Measurements from ENCODE around the gene WNT7B. TPM values are rescaled to one million over a fixed set of nuclear protein-coding genes. Genes with fewer than 3 reads are reported as not detected.

Gene WNT7B
- total RNA-seq, 1 donor from 2014 or later: not detected

- no peak for DNase-seq (ENCODE audit: low spot score)
Observed at GRCh38 chr22:45933506-45934167, 43.3 kb downstream of the WNT7B start.

- no peak for DNase-seq (ENCODE audit: low spot score)
Observed at GRCh38 chr22:45932071-45932470, 44.9 kb downstream of the WNT7B start.

GRCh38 chr22:45931042-45931441, 45.9 kb downstream of the WNT7B start:
- DNase-seq (ENCODE audit: low spot score): no peak

- DNase-seq (ENCODE audit: low spot score): no peak
Observed at GRCh38 chr22:45930324-45930723, 46.6 kb downstream of the WNT7B start.

GRCh38 chr22:45929649-45930048, 47.3 kb downstream of the WNT7B start:
- no peak for DNase-seq (ENCODE audit: low spot score)

- no peak for DNase-seq (ENCODE audit: low spot score)
Observed at GRCh38 chr22:45928726-45929368, 48.1 kb downstream of the WNT7B start.

GRCh38 chr22:45927059-45927458, 49.9 kb downstream of the WNT7B start:
- no peak for DNase-seq (ENCODE audit: low spot score)

- DNase-seq (ENCODE audit: low spot score): no peak
Observed at GRCh38 chr22:45926433-45926832, 50.5 kb downstream of the WNT7B start.

GRCh38 chr22:45925811-45926351, 51.1 kb downstream of the WNT7B start:
- no peak for DNase-seq (ENCODE audit: low spot score)

GRCh38 chr22:45923835-45924234, 53.1 kb downstream of the WNT7B start:
- DNase-seq (ENCODE audit: low spot score): no peak

- DNase-seq (ENCODE audit: low spot score): no peak
Observed at GRCh38 chr22:45923212-45923611, 53.8 kb downstream of the WNT7B start.

- no peak for DNase-seq (ENCODE audit: low spot score)
Observed at GRCh38 chr22:45922661-45923060, 54.3 kb downstream of the WNT7B start.

- no peak for DNase-seq (ENCODE audit: low spot score)
Observed at GRCh38 chr22:45922256-45922655, 54.7 kb downstream of the WNT7B start.

GRCh38 chr22:45919504-45920286, 57.3 kb downstream of the WNT7B start:
- no peak for DNase-seq (ENCODE audit: low spot score)

- DNase-seq (ENCODE audit: low spot score): no peak
Observed at GRCh38 chr22:45918459-45919370, 58.2 kb downstream of the WNT7B start.

- no peak for DNase-seq (ENCODE audit: low spot score)
Observed at GRCh38 chr22:45917700-45918458, 59.1 kb downstream of the WNT7B start.

GRCh38 chr22:45917146-45917545, 59.8 kb downstream of the WNT7B start:
- no peak for DNase-seq (ENCODE audit: low spot score)

GRCh38 chr22:45916515-45916914, 60.4 kb downstream of the WNT7B start:
- no peak for DNase-seq (ENCODE audit: low spot score)

- no peak for DNase-seq (ENCODE audit: low spot score)
Observed at GRCh38 chr22:45915841-45916240, 61.1 kb downstream of the WNT7B start.

- DNase-seq (ENCODE audit: low spot score): no peak
Observed at GRCh38 chr22:45915151-45915550, 61.8 kb downstream of the WNT7B start.

Measured in mesenteric fat pad (tissue), 1 donor.